CD4-positive, alpha-beta T cell (primary cell): ENCODE data around the gene CALML5. TPM values are rescaled to one million over a fixed set of nuclear protein-coding genes. Genes with fewer than 3 reads are reported as not detected.

Experiments used
- ATAC-seq: fragments of 200-7000 bp; cut with Tn5 transposase; one replicate; pipeline ENCODE4 v1.10.0; 2022; ENCODE audit warnings: mild to moderate bottlenecking; ENCODE audit not compliant: poor library complexity
- CTCF ChIA-PET: fragments of 350-600 bp; sonication (Branson Sonifier 250); formaldehyde crosslinking; loops from one replicate; lab custom pipeline; 2021; ENCODE audit warnings: antibody characterized with exemption, inconsistent platforms; lab: Charles Lee
- POLR2A ChIA-PET: fragments of 350-600 bp; sonication (Branson Sonifier 250); formaldehyde crosslinking; loops from one replicate; lab custom pipeline; 2021; ENCODE audit warnings: antibody characterized with exemption, inconsistent platforms; lab: Charles Lee
- DNase-seq, 14 experiments: peaks; one replicate each; pipeline ENCODE4 v3.0.0-alpha.2; 2013 to 2020; ENCODE audit warnings: mixed read lengths in 2 of 14
- H3K27ac ChIP-seq, 2 donors: one replicate each; pipeline versions ENCODE4 v1.5.1 to v1.7.0; 2013; ENCODE audit warnings: low read length in 2 of 2, low read depth in 1 of 2, mild to moderate bottlenecking in 1 of 2
- H3K27me3 ChIP-seq, 2 experiments: 1 replicate in 1 of 2; 2 replicates in 1 of 2; pipeline versions ENCODE4 v1.6.1 to v1.7.0; 2013; ENCODE audit warnings: low read length in 2 of 2, control low read depth in 1 of 2, mild to moderate bottlenecking in 1 of 2, moderate library complexity in 1 of 2; ENCODE audit not compliant: insufficient read depth in 2 of 2, control insufficient read depth in 1 of 2
- H3K36me3 ChIP-seq: one replicate; pipeline ENCODE4 v1.6.1; 2013; ENCODE audit warnings: low read length, control low read depth; ENCODE audit not compliant: insufficient read depth
- H3K4me1 ChIP-seq: one replicate; pipeline ENCODE4 v1.6.1; 2013; ENCODE audit warnings: low read length, control low read depth; ENCODE audit not compliant: insufficient read depth
- H3K4me3 ChIP-seq: one replicate; pipeline ENCODE4 v1.5.1; 2013; ENCODE audit warnings: mild to moderate bottlenecking, low read length, moderate library complexity
- H3K9me3 ChIP-seq, 2 experiments: 1 replicate in 1 of 2; 2 replicates in 1 of 2; pipeline versions ENCODE4 v1.6.1 to v1.7.0; 2013; ENCODE audit warnings: low read length in 2 of 2, mild to moderate bottlenecking in 2 of 2, control low read depth in 1 of 2, moderate library complexity in 1 of 2; ENCODE audit not compliant: control insufficient read depth in 1 of 2, insufficient read depth in 1 of 2
- H3K27ac Mint-ChIP-seq: one replicate; pipeline ENCODE4 v1.8.0; 2020; ENCODE audit warnings: mixed read lengths
- H3K27me3 Mint-ChIP-seq: one replicate; pipeline ENCODE4 v1.8.0; 2021; ENCODE audit warnings: mixed read lengths
- H3K36me3 Mint-ChIP-seq: one replicate; pipeline ENCODE4 v1.8.0; 2021; ENCODE audit warnings: low read depth, mixed read lengths
- H3K4me1 Mint-ChIP-seq: one replicate; pipeline ENCODE4 v1.8.0; 2021; ENCODE audit warnings: low read depth, mixed read lengths
- H3K4me3 Mint-ChIP-seq: one replicate; pipeline ENCODE4 v1.8.0; 2020; ENCODE audit warnings: mild to moderate bottlenecking, mixed read lengths
- H3K9me3 Mint-ChIP-seq: one replicate; pipeline ENCODE4 v1.8.0; 2020; ENCODE audit warnings: mixed read lengths
- CTCF ChIP-seq: fragments of 200-600 bp; IDR thresholded peaks from one replicate; pipeline ENCODE4 v1.8.0; 2022; ENCODE audit warnings: antibody characterized with exemption, mild to moderate bottlenecking
- intact Hi-C, 2 experiments: fragments of 100-400 bp; cut with DNase I in 1 of 2; cut with micrococcal nuclease in 1 of 2; formaldehyde crosslinking; loops; one replicate each; pipeline versions ENCODE4 v1.15.1 to v1.9.0; 2023 to 2025; cut with DNase I, micrococcal nuclease
- total RNA-seq, 174 experiments: library from RNA in 2 of 174; stranded (reverse) in 2 of 174; gene quantifications; one replicate each; pipeline ENCODE4 v1.2.3 and lab custom pipeline; 2021 to 2026

The CALML5 gene
- total RNA-seq, 2 experiments from 2014 or later, result not detected

DNA sequence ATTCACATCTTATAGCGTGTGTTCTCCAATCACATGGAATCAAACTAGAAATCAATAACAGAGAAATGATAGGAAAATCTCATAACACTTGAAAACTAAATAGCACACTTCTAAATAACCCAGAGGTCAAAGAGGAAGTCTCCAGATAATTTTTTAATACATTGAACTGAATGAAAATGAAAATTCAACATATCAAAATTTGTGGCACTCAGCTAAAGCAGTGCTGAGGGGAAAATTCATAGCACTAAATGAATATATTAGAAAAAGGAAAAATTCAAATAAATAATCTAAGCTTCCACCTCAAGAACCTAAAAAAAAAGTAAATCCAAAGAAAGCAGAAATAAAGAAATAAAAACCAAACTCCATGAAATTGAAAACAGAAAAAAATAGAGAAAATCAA lies 42.7 kb upstream of the CALML5 start:
- Mint-ChIP-seq H3K36me3 (peaks cover 9% of the 10 kb centered on the region), H3K27ac (no peak overlapping the region), H3K27me3 (no peaks in the 10 kb centered on the region), H3K4me3 (no peak overlapping the region), H3K4me1 (no peaks in the 10 kb centered on the region), H3K9me3 (peaks cover 2% of the 10 kb centered on the region)
- Histone ChIP-seq H3K27ac (no peak overlapping the region), H3K36me3 (no peaks in the 10 kb centered on the region), H3K4me1 (no peaks in the 10 kb centered on the region), H3K9me3 (peaks cover 3 to 18% of the 10 kb centered on the region in 2 experiments), H3K4me3 (no peak overlapping the region), H3K27me3 (no peaks in the 10 kb centered on the region)
- ATAC-seq (no peak), DNase-seq (no peak)
- ChIA-PET POLR2A (interaction anchor here (0.9 kb wide), 1 partner anchor 24 kb away, joined by 4 read pairs; no protein-coding TSS in a partner anchor), CTCF (no interaction called here)
- intact Hi-C loops, result no loop called here
- TF ChIP-seq CTCF, result no peak

DNA sequence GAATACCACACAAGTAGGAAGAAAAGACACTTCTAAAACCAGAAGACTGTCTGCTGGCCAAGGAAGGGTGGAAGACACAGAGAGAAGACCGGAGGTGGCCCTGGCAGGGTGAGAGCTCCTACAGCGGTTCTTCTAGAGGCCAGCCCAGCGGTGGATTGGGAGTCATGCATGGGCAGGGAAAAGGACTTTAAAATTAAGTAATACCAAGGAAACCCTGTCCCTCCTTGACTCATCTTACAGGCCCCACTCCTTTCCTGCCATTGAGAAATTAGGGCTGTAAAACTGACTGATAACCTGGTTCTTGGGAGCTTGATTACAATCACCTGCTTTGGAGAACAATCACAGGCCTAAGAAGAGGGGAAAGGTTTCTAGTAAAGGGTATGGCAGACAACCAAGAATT lies 41.5 kb upstream of the CALML5 start:
- Mint-ChIP-seq H3K4me3 (no peak overlapping the region), H3K9me3 (peaks cover 2% of the 10 kb centered on the region), H3K4me1 (no peaks in the 10 kb centered on the region), H3K36me3 (peaks cover 9% of the 10 kb centered on the region), H3K27me3 (no peaks in the 10 kb centered on the region), H3K27ac (no peak overlapping the region)
- Histone ChIP-seq H3K4me1 (no peaks in the 10 kb centered on the region), H3K36me3 (no peaks in the 10 kb centered on the region), H3K9me3 (peaks cover 3 to 18% of the 10 kb centered on the region in 2 experiments), H3K27me3 (no peaks in the 10 kb centered on the region), H3K27ac (no peak overlapping the region), H3K4me3 (no peak overlapping the region)
- intact Hi-C loops, result no loop called here
- DNase-seq, result no peak
- ATAC-seq, result no peak
- CTCF ChIA-PET, result no interaction called here
- POLR2A ChIA-PET, result no interaction called here
- no peak for TF ChIP-seq CTCF

GRCh38 chr10:5540080-5540479 lies 40.7 kb upstream of the CALML5 start:
- DNase-seq, result peak in 1 of 14 experiments; percentile 4
- no peaks in the 10 kb centered on the region for H3K27me3 Mint-ChIP-seq
- H3K27me3 ChIP-seq, result no peaks in the 10 kb centered on the region
- no peak overlapping the region for H3K27ac Mint-ChIP-seq
- H3K4me1 ChIP-seq, result no peaks in the 10 kb centered on the region
- H3K4me3 ChIP-seq, result no peak overlapping the region
- no peak for ATAC-seq
- POLR2A ChIA-PET, result no interaction called here
- H3K36me3 Mint-ChIP-seq, result peaks cover 9% of the 10 kb centered on the region
- intact Hi-C loops, result no loop called here
- no peak overlapping the region for H3K27ac ChIP-seq
- TF ChIP-seq CTCF, result no peak
- CTCF ChIA-PET, result no interaction called here
- H3K4me1 Mint-ChIP-seq, result no peaks in the 10 kb centered on the region
- peaks cover 2% of the 10 kb centered on the region for H3K9me3 Mint-ChIP-seq
- H3K4me3 Mint-ChIP-seq, result no peak overlapping the region
- peaks cover 3 to 18% of the 10 kb centered on the region in 2 experiments for H3K9me3 ChIP-seq
- no peaks in the 10 kb centered on the region for H3K36me3 ChIP-seq
